ENCODE results near the gene ME1.

- TF ChIP-seq REST (IDR thresholded peaks at IDR 0.05; ENCODE audit: insufficient read depth in 1 of 2, low read depth in 2 of 2, low read length in 2 of 2) (no peak), SIN3A (IDR thresholded peaks at IDR 0.05; ENCODE audit: borderline replicate concordance, insufficient read depth, low read length) (no peak), TAF1 (IDR thresholded peaks at IDR 0.05; ENCODE audit: borderline replicate concordance, insufficient read depth, low read length) (no peak), POLR2AphosphoS5 (IDR thresholded peaks at IDR 0.05; ENCODE audit: low read depth, low read length) (no peak), FOXP2 (optimal IDR thresholded peaks at IDR 0.05; ENCODE audit: borderline replicate concordance, extremely low read depth, extremely low read length, insufficient read depth) (no peak)
Measured at GRCh38 chr6:83308833-83309232, 122.0 kb downstream of the ME1 start.
